DOHH2 (cell line): Measurements from ENCODE around the gene AKNA.

Source experiments
- CTCF ChIP-seq: fragments of 200-600 bp; sonication (generic); IDR thresholded peaks from one replicate; pipeline ENCODE4 v1.5.1; 2014; ENCODE audit warnings: antibody characterized with exemption, mild to moderate bottlenecking, low read depth, low read length; ENCODE audit not compliant: poor library complexity, severe bottlenecking
- EZH2phosphoT487 ChIP-seq: fragments of 200-600 bp; sonication (generic); IDR thresholded peaks from 2 replicates; pipeline ENCODE4 v1.6.1; 2017; ENCODE audit warnings: borderline replicate concordance, mild to moderate bottlenecking, antibody characterized with exemption, low read length, moderate library complexity, mixed read lengths

- no peak for TF ChIP-seq CTCF
- TF ChIP-seq EZH2phosphoT487: no peak
Observed at GRCh38 chr9:114409103-114409780, 21.5 kb upstream of the AKNA start.
